HG03139 (cell line): ENCODE data around the gene MLKL.

ENCODE experiments used
- ATAC-seq: cut with Tn5 transposase; IDR thresholded peaks from one replicate; pipeline ENCODE4 v1.9.1; 2021; ENCODE audit not compliant: unreplicated experiment

Gene MLKL

DNA sequence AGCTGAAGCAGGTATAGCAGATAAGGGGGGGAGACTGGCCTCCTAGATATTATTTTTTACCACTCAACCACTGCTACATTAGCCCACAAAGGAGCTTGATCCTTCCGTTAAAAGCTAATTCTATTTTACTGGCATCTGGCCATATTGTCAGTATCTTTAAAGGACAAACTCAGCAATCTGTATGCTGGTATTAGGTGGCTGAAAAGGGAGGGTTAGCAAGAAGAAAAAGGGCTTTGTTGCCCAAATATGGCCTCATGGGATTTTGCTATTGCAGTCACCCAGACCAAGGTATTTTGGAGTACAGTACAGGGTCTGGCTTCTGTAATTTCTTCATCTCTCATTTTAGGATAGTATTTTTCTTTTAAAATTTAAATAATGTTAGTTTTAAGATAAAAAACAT is 48.4 kb downstream of the MLKL start:
- no peak for ATAC-seq

DNA sequence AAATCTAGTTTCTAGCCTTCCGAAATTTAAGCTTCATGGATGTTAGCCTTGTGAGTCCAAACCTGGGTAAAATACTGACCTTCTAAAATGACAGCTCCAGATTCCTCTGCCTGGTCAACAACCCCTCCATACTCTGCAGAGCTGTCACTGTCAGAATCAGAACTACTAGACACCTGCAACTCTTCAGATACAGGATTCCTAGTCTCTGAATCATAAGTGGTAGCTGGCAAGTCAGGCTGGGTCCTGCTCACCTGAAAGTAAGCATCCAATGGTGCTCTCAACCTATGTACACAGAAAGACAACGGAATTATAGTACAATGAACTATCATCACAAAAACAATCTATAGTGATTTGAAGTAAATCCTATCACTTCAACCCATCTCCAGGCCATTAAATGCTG is 48.8 kb downstream of the MLKL start:
- ATAC-seq = no peak

DNA sequence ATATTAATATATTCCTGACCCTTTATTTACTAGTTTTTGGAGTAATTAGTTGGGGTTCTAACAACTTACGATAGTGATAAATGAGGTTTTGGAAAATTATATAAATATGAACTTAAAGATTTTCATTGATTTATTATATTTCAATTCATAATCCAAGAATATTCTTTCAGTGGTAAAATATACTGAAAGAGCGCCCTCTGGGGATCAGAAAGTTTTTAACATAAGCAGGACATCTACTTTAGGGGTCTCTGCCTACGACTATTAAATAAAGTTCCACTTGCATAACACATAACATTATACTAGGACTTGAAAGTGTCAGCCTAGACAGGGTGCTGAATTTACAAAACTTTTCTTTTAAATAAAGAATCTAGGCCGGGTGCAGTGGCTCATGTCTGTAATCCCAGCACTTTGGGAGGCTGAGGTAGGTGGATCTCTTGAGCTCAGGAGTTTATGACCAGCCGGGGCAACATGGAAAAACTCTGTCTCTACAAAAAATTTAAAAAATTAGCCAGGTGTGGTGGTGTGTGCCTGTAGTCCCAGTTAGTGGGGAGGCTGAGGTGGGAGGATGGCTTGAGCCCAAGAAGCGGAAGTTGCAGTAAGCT is 49.6 kb downstream of the MLKL start:
- ATAC-seq = no peak

- no peak for ATAC-seq
Observed at GRCh38 chr16:74649839-74650504, 50.7 kb downstream of the MLKL start.

GRCh38 chr16:74641969-74642368 is 58.7 kb downstream of the MLKL start:
- no peak for ATAC-seq

GRCh38 chr16:74637742-74638453 is 62.8 kb downstream of the MLKL start:
- ATAC-seq = no peak

DNA sequence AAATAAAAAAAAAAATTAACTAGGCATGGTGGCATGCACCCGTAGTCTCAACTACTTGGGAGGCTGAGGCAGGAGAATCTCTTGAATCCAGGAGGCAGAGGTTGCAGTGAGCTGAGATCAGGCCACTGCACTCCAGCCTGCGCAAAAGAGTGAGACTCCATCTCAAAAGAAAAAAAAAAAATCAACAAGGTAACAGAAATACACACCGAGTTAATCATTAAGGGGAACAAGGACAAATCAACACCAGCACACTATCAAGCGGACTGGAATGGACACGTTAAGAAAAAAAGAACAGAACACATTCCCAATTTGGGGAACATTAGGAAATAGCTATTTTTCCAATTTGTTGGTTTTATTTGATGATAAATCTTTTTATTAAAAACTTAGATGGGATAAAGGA is 65.4 kb downstream of the MLKL start:
- no peak for ATAC-seq

GRCh38 chr16:74633686-74634085 is 67.0 kb downstream of the MLKL start:
- no peak for ATAC-seq

DNA sequence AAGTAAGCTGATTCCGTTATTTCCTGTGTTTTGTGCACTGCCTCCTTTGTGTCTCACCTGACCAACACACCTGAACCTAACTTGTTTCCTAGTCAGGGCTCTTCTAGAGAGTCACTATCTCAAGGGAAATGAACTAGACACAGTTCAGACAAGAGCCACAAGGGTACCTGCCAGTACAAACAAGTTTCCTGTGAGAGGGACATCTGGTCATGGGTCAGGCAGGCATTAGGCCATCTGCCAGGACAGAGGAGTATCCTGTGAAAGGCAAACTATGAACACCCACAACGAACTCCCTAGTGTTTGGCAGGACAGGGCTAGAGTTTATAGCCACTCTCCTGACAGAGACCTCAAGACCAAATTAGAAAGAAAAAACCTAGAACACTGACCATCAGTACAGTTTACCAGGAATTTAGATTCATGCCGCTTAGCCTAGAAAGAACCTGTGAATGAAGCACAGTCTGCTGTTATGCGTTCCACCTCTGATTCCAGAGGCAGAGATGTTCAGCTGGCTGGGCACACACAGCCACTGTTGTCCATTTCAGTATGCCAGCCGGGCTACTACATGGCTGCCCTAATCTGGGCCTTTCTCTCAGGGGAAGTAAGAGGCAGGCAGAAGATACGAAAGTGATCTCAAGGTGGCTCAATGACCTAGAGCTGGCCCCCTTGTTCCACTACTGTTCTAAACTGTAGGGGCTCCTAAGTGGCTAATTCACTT is 73.0 kb downstream of the MLKL start:
- ATAC-seq = no peak

- ATAC-seq = no peak
Observed at GRCh38 chr16:74626741-74627416, 73.8 kb downstream of the MLKL start.

DNA sequence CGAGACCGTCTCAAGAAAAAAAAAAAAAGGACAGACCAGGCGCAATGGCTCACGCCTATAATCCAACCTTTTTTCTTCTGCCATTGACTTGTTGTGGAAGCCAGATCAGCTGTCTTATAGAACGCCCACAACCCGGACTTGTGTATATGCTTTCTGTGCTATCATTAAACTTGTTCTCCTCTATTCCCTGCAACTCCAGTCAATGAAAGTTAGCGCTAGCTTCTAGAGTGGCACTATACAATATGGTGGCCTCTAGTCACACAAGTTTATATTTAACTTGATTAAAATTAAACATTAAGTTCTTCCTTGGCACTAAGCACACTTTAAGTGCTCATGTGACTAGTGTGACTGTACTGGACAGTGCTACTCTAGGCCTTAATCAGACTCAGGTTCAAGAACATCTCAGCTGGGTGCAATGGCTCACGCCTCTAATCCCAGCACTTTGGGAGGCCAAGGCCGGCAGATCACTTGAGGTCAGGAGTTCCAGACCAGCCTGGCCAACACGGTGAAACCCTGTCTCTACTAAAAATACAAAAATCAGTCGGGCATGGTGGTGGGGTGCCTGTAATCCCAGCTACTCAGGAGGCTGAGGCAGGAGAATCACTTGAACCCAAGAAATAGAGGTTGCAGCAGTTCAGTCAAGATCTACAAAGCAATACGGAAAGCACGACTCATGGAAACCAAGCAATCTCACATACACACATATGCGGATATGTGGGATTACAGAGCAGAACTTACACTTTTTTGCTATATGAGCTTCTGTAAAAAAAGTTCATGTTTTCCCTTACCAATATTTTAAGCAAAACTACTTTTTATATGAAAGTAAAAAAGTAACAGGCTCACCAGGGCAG is 74.9 kb downstream of the MLKL start:
- ATAC-seq = no peak

- no peak for ATAC-seq
Observed at GRCh38 chr16:74623839-74624235, 76.8 kb downstream of the MLKL start.

GRCh38 chr16:74623214-74623838 is 77.3 kb downstream of the MLKL start:
- ATAC-seq = no peak

DNA sequence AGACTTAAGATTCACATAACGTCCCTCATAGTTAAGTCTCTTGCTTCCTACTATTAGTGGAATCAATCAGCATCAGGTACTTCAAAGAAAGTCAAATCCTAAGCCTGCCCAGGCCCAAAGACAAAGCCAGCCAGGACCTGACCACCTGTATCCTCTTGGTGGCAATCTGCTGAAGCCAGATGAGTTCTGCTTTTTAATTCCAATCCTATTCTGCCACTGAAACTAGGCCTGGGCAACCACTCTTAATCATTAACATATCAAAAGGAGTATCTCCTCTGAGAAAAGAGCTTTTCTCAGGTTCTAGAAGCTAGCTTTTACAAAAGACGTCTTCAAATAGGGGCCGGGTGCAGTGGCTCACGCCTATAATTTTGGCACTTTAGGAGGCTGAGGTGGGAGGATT is 78.7 kb downstream of the MLKL start:
- ATAC-seq = no peak
